HG03575 (cell line): ENCODE measurements around the gene DLX4.

Experiments used
- ATAC-seq: cut with Tn5 transposase; IDR thresholded peaks from one replicate; pipeline ENCODE4 v1.9.1; 2021; ENCODE audit not compliant: unreplicated experiment, insufficient number of reproducible peaks, low FRiP score; ENCODE audit errors: extremely low read depth

DLX4 gene

DNA sequence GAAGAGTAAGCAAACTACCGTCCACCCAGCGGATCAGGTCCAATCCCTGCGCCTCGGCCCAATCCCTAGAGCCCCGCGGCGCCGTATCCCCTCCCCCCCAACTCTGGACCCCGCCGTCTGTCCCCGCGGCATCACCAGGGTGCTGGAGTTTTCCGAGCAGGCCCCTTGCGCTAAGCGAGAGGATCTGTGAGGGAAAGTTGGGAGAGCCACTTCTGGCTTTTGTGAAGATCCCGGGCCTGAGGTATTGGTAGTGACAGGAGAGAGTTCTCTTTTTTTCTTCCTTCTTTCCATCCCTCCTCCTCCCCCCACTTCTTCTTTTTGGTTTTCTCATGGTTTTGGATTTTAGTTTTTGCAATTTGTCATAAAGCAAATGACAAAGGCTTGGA, 3.5 kb upstream of the DLX4 start:
- no peak for ATAC-seq

DNA sequence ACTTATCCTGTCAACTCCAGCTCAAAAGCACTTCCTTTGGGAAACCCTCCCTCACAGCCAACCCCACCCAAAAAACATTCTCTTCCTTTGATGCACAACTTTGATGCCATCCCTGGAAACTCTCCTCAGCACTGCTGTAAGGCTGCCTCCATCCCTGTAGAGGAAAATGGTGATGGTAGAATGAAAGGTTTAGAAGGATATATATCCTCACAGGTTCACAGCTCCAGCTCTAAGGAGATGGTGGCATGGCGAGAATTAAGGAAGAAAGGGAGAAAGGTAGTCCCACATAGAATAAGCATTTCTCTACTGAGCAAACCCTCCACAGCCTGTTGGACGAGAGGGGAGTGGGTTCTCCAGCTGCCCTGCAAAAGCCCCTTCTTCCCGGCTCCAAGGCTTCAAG, 2.2 kb upstream of the DLX4 start:
- no peak for ATAC-seq

DNA sequence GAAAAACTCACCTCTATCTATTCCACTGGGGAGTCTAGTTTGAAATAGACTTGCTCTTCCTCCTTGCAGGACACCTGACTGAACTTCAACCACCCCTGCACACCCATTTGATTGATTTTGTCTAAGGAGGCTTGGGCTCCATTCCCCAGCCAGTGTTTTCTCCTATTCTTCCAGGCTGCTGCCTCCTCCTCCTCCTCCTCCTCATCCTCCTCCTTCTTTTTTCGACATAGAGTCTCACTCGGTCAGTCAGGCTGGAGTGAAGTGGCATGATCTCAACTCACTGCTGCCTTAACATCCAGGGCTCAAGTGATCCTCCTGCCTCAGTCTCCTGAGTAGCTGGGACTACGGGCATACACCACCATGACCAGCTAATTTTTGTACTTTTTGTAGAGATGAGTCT, 1.8 kb upstream of the DLX4 start:
- no peak for ATAC-seq

DNA sequence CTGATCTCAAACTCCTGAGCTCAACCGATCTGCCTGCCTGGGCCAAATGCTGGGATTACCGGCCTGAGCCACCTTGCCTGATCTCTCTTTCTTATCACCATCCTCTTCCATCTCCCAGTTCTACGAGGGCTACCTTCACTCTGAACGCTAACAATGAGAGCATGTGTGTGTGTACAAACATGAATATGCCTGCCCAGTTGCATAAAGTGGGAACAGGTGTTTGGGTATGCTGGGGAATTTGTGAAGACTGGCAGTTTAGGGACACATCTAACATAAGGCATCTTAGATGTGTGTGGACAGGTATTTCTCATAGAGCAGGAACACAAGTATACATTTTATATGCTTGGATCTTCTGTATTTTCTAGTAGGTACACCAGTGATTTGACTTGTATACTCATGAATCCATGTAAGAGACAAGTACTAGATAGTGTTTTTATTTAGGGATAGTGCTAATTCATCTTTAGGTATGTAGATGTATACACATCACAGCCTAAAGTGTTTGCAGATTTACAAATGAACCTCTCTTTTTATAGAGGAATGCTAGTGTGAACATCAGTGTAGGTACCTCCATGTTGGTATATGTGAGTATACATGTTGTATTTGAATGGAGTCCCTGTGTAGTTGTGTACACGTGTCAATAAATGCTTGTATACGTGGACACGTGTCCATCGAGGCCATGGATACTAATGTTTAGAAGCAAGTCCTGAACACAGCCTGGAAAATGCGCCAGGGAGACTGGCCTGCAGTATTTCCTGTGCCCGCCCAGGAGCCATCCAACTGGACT, 1.2 kb upstream of the DLX4 start:
- no peak for ATAC-seq

DNA sequence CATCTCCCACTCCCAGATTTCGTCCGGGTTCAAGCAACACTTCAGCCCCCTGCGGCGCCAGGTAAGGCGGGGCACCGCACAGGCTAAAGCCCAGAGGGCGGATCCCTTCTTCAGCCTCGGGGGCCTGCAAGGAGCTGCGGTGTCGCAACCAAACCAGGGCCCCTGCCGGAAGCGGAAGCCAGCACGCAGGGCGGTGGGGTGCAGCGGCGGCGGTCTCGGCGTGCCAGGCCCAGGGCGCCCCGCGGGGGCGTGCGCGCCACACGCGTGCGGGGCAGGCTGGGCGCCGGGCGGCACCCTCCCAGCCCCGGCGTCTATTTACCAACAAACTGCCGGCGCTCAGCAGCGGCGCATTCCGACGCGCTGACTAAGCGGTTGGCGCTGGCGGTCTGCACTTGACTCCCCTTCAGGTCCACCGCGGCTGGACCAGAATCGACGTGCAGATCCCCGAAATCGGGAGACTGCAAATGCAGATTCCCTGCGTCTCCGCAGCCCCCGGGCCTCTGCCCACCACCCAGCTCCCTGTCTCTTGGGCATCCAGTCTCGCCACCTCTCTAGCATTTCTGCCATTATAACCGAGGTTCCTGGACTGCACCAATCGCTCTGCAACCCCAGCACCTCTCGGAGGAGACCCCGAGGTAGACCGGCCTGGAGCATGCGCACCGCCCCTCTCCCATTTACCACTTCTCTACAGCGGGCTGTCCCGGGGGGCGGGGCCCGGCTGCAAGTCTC, 421 bp upstream of the DLX4 start:
- ATAC-seq: no peak

DNA sequence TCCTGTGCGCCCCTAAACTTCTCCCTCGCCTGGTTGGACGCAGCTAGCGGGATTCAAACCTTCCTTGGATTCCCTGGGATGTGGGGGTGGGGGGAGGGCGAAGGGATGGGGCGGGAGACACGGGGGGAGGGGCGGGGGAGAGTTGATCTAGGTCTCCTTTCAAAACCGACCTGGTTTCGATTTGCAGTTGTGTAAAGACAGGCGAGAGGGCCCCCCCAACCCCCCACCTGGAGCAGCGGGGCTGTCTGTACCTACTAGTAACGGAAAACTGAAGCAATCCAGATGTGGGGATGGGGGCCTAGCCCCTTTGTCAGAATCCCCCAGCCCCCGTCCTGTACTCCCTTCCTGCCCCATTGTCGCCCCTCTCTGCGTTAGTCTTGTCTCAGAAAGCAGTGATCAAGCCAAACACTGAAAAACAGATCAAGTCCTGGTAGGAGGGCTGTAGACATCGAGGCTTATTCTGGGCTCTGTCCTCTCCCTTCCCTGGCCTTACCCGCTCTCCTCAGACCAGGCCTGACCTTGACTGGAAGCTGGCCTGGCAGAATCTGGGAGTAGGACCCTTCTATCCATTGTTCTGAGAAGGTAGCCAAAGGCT, 902 bp downstream of the DLX4 start:
- ATAC-seq: no peak

DNA sequence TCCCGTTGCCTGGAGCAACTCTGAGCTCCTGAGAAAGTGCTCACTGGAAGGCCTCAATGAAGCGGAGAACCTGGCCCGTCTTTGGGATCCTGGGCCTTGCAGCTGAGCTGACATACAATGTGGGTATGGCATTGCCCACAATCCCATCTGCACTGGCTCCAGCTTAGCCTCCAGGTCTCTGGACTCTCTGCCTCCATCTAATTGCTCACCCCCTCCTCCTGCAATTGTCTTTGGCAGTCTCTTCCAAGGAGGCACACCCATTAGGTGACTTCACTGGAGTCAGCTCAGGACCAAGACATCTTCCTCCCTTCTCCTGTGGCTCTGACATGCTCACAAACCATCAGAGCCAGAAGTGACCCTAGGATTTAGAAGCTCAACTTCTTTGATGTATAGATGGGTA, 1.5 kb downstream of the DLX4 start:
- ATAC-seq: no peak

DNA sequence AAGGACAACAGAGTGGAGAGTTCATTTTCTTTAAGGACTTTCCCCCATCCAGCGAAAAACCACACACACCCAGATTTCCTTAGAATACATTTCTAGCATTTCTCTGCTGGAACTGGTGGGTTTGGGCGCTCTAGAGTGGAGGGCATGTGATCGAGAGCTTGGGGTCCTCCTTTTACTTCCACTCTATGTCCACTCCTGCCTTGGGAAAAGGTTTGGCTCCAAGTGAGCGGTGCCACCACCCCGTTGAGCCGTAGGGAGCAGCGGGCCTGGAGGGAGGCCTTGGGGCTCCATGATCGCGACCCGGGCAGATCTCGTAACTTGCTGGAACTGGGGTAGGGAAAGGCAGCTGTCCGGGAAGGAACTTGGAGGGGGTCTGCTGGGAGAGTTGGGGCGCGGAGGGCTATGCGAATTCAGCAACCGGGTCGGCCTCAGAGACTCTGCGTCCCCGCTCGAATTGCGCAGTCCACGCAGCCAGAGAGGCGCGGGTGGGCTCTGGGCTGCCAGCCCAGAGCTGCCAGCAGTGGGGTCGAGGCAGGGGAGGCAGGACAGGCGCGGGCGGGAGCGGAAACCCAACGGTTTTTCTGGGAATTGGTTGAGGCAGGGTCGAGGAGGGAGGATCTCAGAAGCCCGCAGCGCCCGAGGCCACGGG, 2.3 kb downstream of the DLX4 start:
- no peak for ATAC-seq

DNA sequence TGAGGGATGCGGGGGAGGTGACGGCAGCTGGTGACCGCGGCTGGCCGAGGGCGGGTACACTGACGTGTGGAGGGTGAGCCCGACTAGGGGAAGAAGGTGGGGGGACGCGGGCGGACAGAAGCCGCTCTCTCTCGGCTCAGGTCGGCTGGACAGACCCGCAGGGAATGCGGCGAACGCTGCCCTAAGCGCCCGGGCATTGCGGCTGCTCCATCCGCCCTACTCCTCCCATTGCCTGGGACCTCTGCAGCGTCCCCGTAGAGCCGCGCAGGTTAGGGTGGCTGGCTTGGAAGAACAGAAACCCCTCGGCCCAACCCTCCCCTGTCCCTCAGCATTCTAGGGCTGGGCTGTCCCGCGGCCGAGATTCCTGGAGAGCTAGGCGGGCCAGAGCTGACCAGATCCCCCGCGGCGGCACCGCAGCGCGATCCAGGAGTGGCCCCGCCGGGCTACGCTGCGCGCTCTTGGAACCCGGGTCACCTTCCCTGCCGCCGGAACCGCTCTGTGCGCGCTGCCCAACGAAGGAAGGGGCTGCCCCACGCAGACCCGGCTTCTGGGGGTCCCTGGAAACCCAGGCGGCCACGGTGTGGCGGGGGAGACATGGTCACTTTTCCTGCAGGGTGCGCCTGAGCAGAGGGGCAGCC, 3.0 kb downstream of the DLX4 start:
- ATAC-seq: no peak

DNA sequence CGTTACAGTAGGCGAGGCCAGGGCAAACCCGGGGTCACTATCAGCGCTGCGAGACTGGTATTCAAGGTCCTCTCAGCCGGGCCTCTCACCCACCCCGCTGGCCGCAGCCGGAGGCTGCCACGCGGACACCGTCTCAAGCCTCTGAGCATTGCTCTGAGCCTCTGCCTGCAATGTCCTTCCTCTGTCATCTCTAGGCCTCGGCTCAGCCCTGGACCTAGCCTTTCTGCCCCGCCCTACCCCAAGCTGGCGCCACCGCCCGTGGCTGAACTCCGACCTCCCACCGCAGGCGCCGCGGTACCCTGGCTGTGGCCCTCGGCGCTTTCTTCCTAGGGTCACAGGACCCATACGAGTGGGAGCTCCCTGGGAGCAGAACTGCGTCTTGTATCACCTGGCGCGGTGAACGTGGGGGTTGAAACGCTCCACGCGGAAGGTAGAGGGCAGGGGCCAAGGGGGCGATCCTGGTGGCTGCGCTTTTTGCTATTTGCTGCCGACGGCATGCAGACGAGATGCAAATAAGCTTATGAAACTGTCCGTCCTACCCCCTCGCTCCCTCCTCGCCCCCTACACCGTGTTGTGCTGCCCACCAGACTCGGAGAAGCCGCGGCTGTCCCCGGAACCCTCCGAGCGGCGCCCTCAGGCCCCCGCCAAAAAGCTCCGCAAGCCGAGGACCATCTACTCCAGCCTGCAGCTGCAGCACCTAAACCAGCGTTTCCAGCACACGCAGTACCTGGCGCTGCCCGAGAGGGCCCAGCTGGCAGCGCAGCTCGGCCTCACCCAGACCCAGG, 3.7 kb downstream of the DLX4 start:
- no peak for ATAC-seq

DNA sequence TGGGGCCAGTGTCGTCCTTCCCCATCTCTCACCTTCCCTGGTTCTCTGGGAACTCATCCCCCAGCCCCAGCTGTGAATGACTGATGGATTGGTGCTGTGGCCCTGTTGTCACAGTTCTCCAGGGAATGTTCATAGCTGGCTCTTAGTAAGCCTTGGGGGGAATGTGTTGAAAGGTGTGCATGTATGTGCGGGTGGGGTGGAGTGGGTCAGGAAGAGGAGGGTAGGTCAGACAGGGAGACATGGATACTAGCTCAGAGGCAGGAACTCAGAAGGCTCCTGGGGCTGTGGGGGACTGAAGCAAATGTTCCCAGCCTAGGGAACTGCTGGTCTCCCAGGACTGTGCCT, 4.3 kb downstream of the DLX4 start:
- no peak for ATAC-seq

DNA sequence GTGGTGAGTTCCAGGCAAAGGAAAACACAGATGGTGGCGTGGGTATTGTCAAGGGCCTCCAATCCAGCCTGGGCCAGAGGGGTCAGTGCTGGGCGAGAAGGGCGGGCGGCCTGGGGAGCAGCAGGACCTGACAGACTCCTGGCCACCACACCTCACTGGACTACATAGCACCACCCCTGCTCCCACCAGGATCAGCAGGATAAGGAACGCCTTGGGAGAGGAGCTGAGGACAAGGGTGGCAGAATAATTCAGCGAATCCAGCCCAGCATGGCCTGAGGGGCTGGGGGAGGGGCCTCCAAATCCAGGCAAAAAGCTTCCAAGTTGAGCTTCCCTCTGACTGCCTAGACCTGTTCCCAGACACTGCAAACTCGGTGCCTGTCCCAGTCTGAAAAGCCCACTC, 6.5 kb downstream of the DLX4 start:
- no peak for ATAC-seq

DNA sequence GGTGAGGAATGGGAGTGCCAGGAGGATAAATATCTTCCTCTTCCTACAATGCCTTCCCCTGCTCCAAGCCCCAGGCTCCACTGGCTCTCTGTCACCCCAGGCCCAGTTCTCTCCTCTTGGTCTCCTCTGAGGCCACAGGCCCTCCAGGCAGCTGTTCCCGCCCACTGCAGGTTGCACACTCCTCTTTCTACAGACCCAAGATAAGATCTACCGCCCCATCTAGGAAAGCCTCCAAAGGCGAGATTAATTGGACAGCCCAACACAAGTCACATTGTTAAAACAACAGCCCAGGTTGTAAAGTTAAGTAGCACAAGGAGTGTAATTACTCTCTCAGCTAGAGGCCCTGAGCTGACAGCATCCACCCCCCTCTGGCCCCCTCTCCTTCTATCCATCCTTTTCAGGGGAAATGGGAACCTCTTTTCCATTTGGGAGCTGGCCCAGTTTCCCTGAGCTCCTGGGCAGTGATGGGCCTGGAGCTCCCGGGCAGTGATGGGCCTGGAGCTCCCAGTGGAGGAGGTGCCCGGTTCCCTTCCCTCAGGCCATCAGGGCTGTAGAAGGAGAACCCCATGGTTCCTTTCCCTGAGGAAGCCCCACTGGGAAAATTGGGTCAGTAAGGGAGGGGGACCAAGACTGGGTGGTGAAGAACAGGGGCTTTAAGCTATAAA, 7.3 kb downstream of the DLX4 start:
- no peak for ATAC-seq

DNA sequence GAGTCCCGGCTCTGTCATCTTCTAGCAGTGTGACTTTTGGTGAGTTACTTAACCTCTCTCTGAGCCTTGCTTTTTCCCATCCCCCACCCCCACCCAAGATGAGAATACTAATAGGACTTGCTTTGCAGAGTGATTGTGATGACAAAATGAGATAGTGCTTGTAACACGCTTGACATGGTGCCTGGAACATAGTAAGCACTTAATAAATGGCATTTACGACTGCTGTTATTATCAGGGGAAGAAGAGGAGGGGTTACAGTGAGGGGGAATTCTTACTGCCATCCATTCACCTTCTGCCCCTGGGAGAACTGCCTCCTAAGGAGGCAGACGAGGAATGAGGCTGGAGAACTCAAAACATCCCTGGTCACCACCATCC, 7.8 kb downstream of the DLX4 start:
- ATAC-seq: no peak

DNA sequence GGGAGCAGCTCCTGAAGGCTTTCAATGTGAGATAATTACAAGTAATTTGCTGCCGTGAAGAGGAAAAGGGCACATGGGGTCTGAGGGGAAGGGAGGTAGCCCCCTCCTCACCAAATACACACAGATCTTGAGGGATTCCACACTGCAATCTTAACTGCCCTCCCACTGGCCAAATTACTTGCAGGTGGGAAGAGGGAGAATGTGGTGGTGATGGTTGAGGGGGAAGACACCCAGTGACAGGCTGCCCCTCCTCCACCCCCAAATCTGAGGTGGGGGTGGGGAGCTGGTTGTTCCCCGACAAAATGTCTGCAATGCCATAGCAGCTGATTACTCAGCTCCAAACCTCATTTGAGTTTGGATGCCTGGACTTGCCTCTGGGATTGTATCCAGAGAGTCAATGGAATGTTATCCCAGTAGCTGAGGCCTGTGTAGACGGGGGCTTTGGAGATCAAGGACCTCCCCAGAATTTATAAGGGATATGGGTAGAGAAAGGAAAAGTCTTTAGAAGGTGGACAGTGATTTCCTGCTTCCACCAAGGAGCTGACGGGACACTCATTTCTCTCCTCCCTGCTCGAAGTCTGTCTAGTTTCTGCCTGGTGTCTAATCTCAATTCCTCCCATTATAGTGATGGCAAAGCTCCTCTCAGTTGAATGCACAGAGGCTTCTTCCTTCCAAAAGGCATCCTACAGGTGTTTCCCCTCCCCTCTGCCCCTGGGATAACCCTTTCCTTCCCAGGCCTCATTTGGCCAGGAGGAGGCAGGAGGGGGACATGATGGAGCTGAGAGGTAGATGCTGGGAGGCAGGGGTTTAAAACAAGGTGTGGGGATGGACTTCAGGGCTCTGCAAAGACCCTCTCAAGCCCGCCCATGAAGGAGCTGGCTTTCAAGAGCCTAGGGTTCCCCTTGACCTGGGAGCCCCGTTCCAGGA, 8.7 kb downstream of the DLX4 start:
- ATAC-seq: no peak

DNA sequence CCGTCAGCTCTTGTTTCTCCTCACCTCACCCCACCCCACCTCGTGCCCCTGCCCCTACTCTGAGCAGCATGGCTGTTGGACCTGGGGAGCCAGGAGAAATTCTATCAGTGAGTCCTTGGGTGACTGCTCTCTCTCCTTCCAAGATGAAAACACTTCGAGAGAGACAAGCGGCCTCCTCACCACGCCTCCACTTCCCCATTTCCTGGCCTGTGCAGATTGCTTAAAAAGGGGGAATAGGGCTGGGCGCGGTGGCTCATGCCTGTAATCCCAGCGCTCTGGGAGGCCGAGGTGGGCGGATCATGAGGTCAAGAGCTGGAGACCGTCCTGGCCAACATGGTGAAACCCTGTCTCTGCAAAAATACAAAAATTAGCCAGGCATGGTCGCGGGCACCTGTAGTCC, 9.5 kb downstream of the DLX4 start:
- ATAC-seq: no peak

DNA sequence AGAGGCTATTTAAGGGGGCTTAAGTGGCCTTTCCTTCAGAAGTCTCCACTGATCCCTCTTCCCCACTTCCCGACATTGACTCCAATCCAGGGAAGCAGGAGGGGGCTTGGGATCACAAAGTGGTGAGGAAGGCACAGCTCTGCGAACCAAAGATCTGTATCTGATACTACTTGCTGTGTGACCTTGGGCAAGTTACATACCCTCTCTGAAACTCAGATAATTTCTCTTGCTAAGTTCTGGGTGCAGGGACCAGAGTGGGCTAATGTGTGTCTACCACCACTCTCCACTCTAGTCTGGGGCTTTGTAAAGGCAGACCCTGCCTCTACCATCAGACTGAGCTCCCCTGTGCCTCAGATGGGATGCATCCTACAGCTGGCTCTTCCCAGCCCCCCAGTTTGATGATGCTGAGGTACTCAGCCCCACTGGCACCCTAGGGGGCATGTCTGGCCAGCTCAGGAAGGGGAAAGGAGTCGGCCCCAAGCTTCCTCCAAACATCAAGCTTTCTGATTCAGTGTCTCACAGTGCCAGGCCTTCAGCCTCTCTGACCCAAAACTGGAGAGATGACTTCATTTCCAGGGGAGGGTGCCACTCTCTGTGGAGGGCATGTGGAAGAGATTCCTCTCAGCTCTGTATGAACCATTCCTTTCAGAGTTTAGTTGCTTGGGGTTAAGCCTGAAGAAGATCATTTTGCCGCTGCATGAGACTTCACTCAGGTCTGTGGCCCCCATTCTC, 10.9 kb downstream of the DLX4 start:
- ATAC-seq: no peak
